Fibroblast of the aortic adventitia (primary cell): ENCODE results near the gene ABLIM1. TPM values are rescaled to one million over a fixed set of nuclear protein-coding genes. Genes with fewer than 3 reads are reported as not detected.

Experiments used
- DNase-seq: peaks from one replicate; pipeline ENCODE4 v3.0.0-alpha.2; 2010; ENCODE audit warnings: low read depth
- H3K4me3 ChIP-seq: 2 replicates; pipeline ENCODE4 v1.5.1; 2011; ENCODE audit warnings: low read depth, mild to moderate bottlenecking, control low read depth, low read length, moderate library complexity
- CTCF ChIP-seq: IDR thresholded peaks from 2 replicates; pipeline ENCODE4 v1.5.1; 2011; ENCODE audit warnings: mild to moderate bottlenecking, low read length, control low read depth, inconsistent platforms; ENCODE audit not compliant: insufficient read depth
- total RNA-seq: library from RNA; depleted of rRNA; stranded (reverse); fragments of >200 nt; gene quantifications from 2 replicates; pipeline ENCODE4 v1.2.3, GENCODE V29; 2012; ENCODE audit warnings: low replicate concordance

ABLIM1 gene
- total RNA-seq, 1 donor: 36.1 TPM

GRCh38 chr10:114650266-114650665, 7.8 kb downstream of the ABLIM1 start:
- no peak for TF ChIP-seq CTCF

GRCh38 chr10:114649217-114649903, 8.7 kb downstream of the ABLIM1 start:
- no peak for TF ChIP-seq CTCF
- no peak overlapping the region for H3K4me3 ChIP-seq
- no peak for DNase-seq

More at GRCh38 chr10:114650266-114650665, 7.8 kb downstream of the ABLIM1 start:
- no peak overlapping the region for H3K4me3 ChIP-seq
- DNase-seq: no peak

DNA sequence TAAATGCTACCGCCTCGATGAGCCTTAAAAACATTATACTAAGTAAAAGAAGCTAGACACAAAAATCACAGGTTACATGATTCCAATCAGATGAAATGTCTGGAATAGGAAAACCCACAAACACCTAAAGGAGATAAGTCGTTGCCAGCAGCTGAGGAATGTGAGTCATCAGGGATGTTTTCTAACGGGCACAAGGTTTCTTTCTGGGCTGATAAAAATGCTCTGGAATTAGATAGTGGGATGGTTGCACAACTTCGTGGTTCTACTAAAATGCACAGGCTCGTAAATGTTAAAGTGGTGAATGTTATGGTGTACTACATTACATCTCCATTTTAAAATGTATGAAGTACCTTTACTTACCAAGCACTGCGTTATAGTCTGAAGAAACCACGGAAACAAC, 9.7 kb downstream of the ABLIM1 start:
- TF ChIP-seq CTCF: no peak
- DNase-seq: peak; percentile 87
- no peak overlapping the region for H3K4me3 ChIP-seq

DNA sequence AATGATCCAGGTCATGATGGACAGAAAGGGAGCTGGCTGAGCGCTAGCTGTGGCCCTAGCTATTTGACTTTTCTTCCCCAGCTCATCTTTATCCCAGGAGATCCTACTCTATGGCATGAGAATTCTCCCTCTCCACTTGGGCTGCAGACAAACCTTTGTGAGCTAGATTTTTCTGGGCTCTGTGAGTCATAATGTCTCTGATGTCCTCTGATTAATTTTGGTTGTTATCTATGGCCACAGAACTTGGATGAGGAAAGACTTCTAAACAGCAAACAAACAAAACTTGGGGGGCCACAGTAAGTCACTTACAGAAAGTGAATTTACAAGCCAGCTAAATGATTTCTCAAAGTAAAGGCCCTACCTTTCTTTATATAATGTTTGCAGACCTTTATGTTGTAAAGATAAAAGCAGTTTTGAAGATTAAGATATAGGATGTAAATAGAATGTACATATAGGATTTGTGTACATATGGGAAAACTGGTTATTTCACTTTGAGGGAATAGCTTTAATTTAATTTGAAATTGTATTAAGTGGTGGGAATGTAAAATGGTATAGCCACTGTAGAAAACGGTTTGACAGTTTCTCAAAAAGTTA, 10.4 kb downstream of the ABLIM1 start:
- DNase-seq: peak; percentile 28
- TF ChIP-seq CTCF: no peak
- no peak overlapping the region for H3K4me3 ChIP-seq

DNA sequence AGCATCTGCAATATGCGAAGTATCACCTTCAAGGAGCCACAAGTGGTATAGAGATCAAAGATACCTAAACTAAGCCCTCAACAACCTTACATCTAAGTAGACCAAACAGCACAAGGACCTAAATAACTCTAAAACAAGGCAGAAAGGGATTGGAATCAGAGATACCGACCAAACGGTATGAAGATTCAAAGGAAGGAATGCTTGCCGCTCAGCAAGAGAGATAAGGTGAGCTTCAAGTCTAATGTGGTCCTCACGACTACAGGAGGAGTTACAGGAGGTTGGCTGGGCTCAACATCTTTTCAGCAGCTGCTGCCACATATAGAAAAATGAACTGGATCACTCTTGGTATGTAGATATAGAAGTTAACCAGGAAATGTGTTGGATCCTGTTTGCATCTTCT, 11.6 kb downstream of the ABLIM1 start:
- no peak for TF ChIP-seq CTCF
- no peak overlapping the region for H3K4me3 ChIP-seq
- no peak for DNase-seq

DNA sequence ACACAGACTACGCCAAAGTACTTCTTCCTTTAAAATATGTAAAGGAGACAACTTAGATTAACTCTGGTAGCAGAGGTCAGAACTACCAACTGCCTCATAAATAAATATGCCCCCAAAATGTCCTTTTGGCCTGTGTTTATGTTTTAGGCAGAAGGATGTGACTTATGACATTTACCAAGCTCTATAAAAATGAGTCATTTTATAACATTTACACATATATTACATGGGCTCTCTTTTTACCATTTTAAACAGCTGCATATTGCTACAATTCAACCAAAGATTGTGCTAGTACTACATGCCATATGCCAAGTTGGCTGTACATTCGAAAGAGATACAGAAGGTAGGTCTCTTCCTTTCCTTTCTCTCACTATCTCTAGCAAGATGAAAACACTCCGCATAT, 12.4 kb downstream of the ABLIM1 start:
- H3K4me3 ChIP-seq: no peak overlapping the region
- DNase-seq: no peak
- TF ChIP-seq CTCF: no peak

DNA sequence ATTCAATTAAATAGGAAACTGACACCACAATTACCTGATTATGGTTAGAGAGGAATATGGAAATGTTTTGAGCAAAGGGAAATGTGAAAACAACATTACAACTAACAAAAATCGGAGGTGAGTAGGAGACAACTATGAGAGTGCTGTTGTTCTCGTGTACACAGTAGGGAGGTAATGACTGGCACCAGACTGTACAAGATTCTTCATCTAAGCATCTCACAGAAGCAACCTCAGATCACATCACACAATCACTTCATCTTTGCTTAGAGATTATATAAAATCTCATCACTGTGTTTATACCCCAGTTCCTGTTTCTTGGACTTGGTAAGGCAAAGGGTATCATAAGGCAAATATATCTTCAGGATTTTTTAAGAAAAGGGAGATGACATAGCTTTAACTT, 14.9 kb downstream of the ABLIM1 start:
- DNase-seq: no peak
- no peak overlapping the region for H3K4me3 ChIP-seq
- no peak for TF ChIP-seq CTCF
